DND-41 (cell line): ENCODE measurements around the gene KCNJ6.
"Not testable (repeated sequence)": the region's sequence is repeated elsewhere in the genome, so short reads cannot be mapped to it uniquely, and the experiment has no call there.

Source experiments
- ATAC-seq: fragments of 200-7000 bp; cut with Tn5 transposase; 3 replicates; pipeline ENCODE4 v1.9.1; 2021; ENCODE audit warnings: low read depth; ENCODE audit not compliant: insufficient read depth
- DNase-seq: peaks from one replicate; pipeline ENCODE4 v3.0.0-alpha.2; 2020
- H2AFZ ChIP-seq: 2 replicates; pipeline ENCODE4 v1.6.0; 2012; ENCODE audit warnings: low read depth, low read length
- H3K27ac ChIP-seq: 2 replicates; pipeline ENCODE4 v1.5.1; 2012; ENCODE audit warnings: low read length, inconsistent platforms
- H3K27me3 ChIP-seq: fragments of 200-600 bp; sonication (generic); 2 replicates; pipeline ENCODE4 v1.6.0; 2012; ENCODE audit warnings: low read length, mild to moderate bottlenecking, inconsistent platforms; ENCODE audit not compliant: insufficient read depth, poor library complexity
- H3K36me3 ChIP-seq: 2 replicates; pipeline ENCODE4 v1.5.1; 2012; ENCODE audit warnings: low read length, inconsistent platforms; ENCODE audit not compliant: insufficient read depth
- H3K4me1 ChIP-seq: 2 replicates; pipeline ENCODE4 v1.5.1; 2012; ENCODE audit warnings: mild to moderate bottlenecking, low read length; ENCODE audit not compliant: insufficient read depth
- H3K4me2 ChIP-seq: 2 replicates; pipeline ENCODE4 v1.6.0; 2012; ENCODE audit warnings: mild to moderate bottlenecking, moderate library complexity, low read length, inconsistent platforms; ENCODE audit not compliant: insufficient read depth
- H3K4me3 ChIP-seq, 2 experiments: fragments of 200-600 bp in 1 of 2; shearing (Covaris generic) in 1 of 2; 2 replicates each; pipeline ENCODE4 v1.5.1; 2012 to 2016; ENCODE audit warnings: inconsistent platforms in 2 of 2, low read length in 2 of 2, mild to moderate bottlenecking in 2 of 2, low read depth in 1 of 2, moderate library complexity in 1 of 2
- H3K79me2 ChIP-seq: 2 replicates; pipeline ENCODE4 v1.6.0; 2012; ENCODE audit warnings: low read length, inconsistent platforms; ENCODE audit not compliant: insufficient read depth
- H3K9ac ChIP-seq: 2 replicates; pipeline ENCODE4 v1.6.0; 2012; ENCODE audit warnings: low read depth, mild to moderate bottlenecking, inconsistent platforms, low read length, moderate library complexity
- H3K9me3 ChIP-seq: 2 replicates; pipeline ENCODE4 v1.5.1; 2012; ENCODE audit warnings: low read length, moderate library complexity, mild to moderate bottlenecking, inconsistent platforms; ENCODE audit not compliant: insufficient read depth, severe bottlenecking
- H4K20me1 ChIP-seq: 2 replicates; pipeline ENCODE4 v1.6.0; 2012; ENCODE audit warnings: low read length; ENCODE audit not compliant: insufficient read depth
- EZH2 ChIP-seq: IDR thresholded peaks from 3 replicates; pipeline ENCODE4 v1.6.1; 2012; ENCODE audit warnings: borderline replicate concordance, low read depth, mild to moderate bottlenecking, moderate library complexity, low read length, inconsistent platforms; ENCODE audit not compliant: severe bottlenecking
- TF ChIP-seq, protein P1 (sequence below): IDR thresholded peaks from 2 replicates; pipeline ENCODE4 v1.5.1; 2012; ENCODE audit warnings: borderline replicate concordance, low read length, moderate library complexity, mild to moderate bottlenecking; ENCODE audit not compliant: poor library complexity, severe bottlenecking; ENCODE audit errors: extremely low read depth

KCNJ6 gene

DNA sequence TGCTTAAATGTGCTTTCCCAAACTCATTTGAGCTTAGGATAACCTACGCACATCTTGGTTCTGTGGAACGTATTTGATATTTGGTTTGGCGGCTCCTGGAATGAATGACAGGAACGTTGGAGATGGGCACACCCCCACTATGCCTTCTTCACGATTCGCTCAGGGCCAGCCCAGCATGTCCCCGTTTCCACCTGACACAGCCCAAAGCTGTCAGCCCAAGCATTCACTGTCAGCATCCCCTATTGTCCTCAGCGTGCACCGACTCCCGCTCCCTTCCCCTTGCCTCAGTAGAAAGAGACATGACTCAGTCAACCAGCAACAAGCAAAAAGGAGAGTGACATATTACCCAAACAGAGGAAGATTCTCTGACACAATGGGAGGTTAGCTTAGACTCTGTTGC is 181.4 kb downstream of the KCNJ6 start:
- ATAC-seq = no peak
- no peaks in the 10 kb centered on the region for H3K79me2 ChIP-seq
- H3K27me3 ChIP-seq = no peaks in the 10 kb centered on the region
- no peak for DNase-seq
- H3K36me3 ChIP-seq = no peaks in the 10 kb centered on the region
- no peak overlapping the region for H3K27ac ChIP-seq
- H3K4me2 ChIP-seq = no peak overlapping the region
- no peaks in the 10 kb centered on the region for H3K9me3 ChIP-seq
- no peak overlapping the region for H3K9ac ChIP-seq
- no peaks in the 10 kb centered on the region for H4K20me1 ChIP-seq
- H3K4me1 ChIP-seq = no peaks in the 10 kb centered on the region
- no peak for TF ChIP-seq EZH2
- TF ChIP-seq, protein P1, sequence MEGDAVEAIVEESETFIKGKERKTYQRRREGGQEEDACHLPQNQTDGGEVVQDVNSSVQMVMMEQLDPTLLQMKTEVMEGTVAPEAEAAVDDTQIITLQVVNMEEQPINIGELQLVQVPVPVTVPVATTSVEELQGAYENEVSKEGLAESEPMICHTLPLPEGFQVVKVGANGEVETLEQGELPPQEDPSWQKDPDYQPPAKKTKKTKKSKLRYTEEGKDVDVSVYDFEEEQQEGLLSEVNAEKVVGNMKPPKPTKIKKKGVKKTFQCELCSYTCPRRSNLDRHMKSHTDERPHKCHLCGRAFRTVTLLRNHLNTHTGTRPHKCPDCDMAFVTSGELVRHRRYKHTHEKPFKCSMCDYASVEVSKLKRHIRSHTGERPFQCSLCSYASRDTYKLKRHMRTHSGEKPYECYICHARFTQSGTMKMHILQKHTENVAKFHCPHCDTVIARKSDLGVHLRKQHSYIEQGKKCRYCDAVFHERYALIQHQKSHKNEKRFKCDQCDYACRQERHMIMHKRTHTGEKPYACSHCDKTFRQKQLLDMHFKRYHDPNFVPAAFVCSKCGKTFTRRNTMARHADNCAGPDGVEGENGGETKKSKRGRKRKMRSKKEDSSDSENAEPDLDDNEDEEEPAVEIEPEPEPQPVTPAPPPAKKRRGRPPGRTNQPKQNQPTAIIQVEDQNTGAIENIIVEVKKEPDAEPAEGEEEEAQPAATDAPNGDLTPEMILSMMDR = no peak
- no peak overlapping the region for H3K4me3 ChIP-seq
- no peak overlapping the region for H2AFZ ChIP-seq

DNA sequence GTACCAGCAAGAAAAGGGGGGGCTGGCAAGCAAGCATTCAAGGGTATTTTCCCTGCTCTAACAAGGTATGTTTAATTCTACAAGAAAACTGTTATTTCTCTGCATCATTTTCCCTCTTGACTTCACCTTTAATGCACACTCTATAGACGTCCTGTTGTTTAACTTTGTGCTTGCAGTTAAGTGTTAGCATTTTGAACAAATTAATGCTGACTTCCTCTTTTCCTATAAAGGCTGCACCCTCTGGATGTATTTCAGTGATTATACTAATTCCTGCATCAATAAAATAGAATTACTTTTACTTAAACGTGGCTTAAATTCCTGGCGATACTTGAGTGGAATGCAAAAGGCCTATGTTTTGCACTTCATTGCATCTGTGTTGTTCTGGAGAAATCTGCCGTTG is 183.3 kb downstream of the KCNJ6 start:
- Histone ChIP-seq H3K79me2 (no peaks in the 10 kb centered on the region), H3K4me3 (no peak overlapping the region), H3K27ac (no peak overlapping the region), H3K4me1 (no peaks in the 10 kb centered on the region), H3K9ac (no peak overlapping the region), H4K20me1 (no peaks in the 10 kb centered on the region), H3K27me3 (peaks cover 2% of the 10 kb centered on the region), H3K9me3 (no peaks in the 10 kb centered on the region), H2AFZ (no peak overlapping the region), H3K36me3 (no peaks in the 10 kb centered on the region), H3K4me2 (no peak overlapping the region)
- DNase-seq = no peak
- ATAC-seq = no peak
- TF ChIP-seq, protein P1 = no peak
- no peak for TF ChIP-seq EZH2

DNA sequence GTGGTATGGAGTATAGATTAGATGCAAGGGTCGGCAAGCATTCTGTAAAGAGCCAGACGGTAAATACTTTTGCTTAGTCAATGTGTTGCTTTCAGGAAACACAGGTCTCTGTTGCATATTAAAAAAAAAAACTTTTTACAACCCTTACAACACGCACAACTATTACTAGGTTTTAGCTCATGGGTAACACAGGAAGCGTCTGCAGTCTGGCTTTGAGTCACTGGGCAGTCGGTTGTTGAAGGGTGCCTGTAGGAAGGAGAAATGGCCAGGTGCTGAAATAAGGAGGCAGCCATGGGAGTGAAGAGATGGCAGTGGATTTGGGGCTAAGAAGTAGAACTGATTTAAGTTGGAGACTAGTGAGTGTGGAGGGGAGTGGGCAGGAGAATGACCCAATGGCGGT is 192.1 kb downstream of the KCNJ6 start:
- H3K4me1 ChIP-seq = no peaks in the 10 kb centered on the region
- H3K9ac ChIP-seq = no peak overlapping the region
- H3K27me3 ChIP-seq = peaks cover 2% of the 10 kb centered on the region
- no peak overlapping the region for H3K4me3 ChIP-seq
- no peak overlapping the region for H3K27ac ChIP-seq
- H3K36me3 ChIP-seq = no peaks in the 10 kb centered on the region
- H2AFZ ChIP-seq = no peak overlapping the region
- no peaks in the 10 kb centered on the region for H4K20me1 ChIP-seq
- no peaks in the 10 kb centered on the region for H3K79me2 ChIP-seq
- ATAC-seq (no peak), DNase-seq (no peak)
- TF ChIP-seq EZH2 = no peak
- TF ChIP-seq, protein P1 = no peak
- H3K9me3 ChIP-seq = no peaks in the 10 kb centered on the region
- no peak overlapping the region for H3K4me2 ChIP-seq

DNA sequence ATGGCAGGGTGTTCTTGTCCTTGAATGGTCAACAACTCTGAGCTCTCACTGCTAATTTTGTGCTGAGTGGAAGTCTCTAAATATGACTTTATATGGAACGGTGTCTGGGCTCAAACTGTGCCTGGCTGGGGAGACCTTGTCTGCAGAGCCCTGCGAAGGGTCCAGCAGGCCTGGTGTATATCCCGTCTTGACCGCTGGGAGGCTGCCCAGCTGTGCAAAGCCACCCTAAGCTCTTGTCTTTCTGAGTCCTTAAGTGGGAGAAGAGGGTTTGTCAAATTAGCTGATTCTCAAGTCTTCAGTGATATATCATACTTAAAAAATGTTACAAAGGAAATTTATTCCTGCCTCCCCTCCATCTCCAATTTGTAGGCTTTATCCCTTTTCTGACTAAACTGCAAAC is 198.7 kb downstream of the KCNJ6 start:
- TF ChIP-seq, protein P1 = no peak
- no peak for TF ChIP-seq EZH2
- no peaks in the 10 kb centered on the region for H3K36me3 ChIP-seq
- DNase-seq = no peak
- no peaks in the 10 kb centered on the region for H3K4me1 ChIP-seq
- no peak overlapping the region for H3K4me3 ChIP-seq
- H3K27me3 ChIP-seq = peaks cover 4% of the 10 kb centered on the region
- H3K4me2 ChIP-seq = no peak overlapping the region
- no peak overlapping the region for H2AFZ ChIP-seq
- H3K27ac ChIP-seq = no peak overlapping the region
- H4K20me1 ChIP-seq = no peaks in the 10 kb centered on the region
- H3K79me2 ChIP-seq = no peaks in the 10 kb centered on the region
- H3K9ac ChIP-seq = no peak overlapping the region
- ATAC-seq = no peak
- H3K9me3 ChIP-seq = no peaks in the 10 kb centered on the region

DNA sequence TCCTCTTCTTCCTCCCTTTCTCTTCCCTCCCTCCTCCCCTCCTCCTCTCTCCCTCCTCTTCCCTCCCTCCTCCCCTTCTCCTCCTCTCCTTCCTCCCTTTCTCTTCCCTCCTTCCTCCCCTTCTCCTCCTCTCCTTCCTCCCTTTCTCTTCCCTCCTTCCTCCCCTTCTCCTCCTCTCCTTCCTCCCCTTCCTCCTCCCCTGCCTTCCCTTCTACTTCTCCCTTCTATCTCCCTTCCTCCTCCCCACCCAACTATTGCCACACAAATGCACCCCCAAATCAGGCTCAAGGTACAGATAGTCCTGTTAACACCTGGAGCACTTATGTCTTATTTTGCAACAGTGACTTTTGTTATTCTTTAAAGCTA is 203.7 kb downstream of the KCNJ6 start:
- ATAC-seq, DNase-seq, H3K4me1 ChIP-seq, H3K9ac ChIP-seq, H3K79me2 ChIP-seq, H3K4me2 ChIP-seq, H3K9me3 ChIP-seq, H2AFZ ChIP-seq, H4K20me1 ChIP-seq, H3K4me3 ChIP-seq, H3K36me3 ChIP-seq, H3K27me3 ChIP-seq, H3K27ac ChIP-seq: not testable (repeated sequence)
